NCI-H774 (cell line): ENCODE data around the gene ASCL2.
A peak's percentile ranks its signal among the peaks of the same experiment; 100 is the strongest.

Experiments
- DNase-seq: peaks from one replicate; lab custom pipeline; 2025; lab: John Stamatoyannopoulos, UW

ASCL2 gene

DNA sequence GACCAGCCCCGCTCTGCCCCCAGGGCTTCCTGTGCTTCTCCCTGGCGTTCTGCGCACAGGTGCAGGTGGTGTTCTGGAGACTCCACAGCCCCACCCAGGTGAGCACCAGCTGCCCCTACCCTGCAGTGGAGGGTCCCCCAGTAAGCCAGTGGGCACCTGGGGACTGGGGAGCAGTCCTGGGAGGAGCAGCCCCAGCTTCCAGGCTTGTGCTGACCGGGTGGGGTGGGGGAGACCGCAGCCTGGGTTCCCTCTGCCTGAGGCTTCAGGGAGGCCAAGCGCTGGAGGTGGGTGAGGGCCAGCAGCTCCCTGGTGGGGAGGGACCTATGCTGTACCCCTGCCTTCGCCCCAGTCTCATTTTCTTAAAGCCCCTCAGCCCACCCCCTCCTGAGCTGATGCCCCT, 38.3 kb upstream of the ASCL2 start:
- no peak for DNase-seq

DNA sequence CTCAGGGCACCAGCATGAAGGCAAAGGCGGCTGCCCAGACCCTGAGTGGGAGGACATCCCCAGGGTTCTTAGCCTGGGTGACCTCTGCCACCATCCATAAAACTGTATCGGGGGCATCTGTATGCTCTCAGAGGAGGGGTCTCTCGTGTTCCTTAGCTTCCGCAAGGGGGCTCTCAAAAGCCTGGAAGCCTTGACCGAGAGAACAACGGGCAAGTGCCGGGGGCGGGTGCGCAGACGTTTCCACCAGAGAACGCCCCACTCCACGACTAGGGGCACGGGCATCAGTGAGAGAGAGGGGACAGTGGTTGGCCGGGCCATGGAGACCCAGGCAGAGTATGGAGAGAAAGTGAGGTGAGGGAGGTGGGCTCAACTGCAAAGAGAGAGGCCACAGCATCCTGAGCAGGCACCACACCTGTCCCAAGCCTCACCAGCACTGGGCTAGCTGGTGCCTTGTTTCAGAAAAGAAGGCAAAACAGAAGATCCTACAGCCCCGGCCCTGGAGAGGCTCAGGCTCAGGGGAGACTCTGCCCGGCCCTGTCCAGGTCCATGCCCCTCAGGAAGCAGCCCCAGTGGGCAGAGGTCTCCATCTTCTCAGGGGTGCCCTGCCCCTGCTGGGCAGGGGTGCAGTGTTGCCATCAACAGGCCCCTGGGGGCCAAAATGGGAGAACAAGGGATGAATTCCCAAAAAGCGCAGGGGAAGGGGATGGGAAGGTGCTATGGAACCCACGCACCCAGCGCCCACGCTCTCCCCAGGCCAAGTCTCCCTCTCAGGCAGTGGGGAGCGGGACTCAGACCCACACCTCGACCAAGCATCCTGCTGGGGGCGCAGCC, 37.3 kb upstream of the ASCL2 start:
- DNase-seq: no peak

DNA sequence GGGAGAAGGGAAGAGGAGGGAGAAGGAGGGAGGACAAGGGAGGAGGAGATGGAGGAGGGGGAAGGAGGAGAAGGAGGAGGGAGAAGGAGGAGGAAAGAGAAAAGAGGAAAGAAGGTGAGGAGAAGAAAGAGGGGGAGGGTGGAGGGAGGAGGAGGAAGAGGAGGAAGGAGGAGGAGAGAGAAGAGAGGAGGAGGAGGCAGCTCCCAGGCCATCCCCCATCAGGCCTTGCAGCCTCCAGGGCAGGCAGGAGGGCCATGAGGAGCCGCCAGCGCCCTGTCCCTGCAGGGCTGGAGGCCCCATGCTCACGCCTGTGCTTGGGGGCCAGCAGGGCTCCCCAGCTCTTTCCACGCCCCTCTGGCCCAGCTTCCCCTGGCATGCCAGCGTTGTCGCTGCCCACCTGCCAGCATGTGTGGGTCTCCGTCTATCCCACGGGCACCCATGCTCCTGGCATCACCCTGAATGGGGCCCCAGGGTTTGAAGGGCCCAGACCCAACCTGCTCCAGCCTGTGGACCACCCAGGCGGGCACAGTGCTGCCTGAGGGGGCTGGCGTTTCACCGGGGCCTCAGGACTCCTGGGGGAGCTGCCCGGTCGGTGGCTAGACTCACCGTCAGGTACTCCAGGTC, 36.6 kb upstream of the ASCL2 start:
- DNase-seq: no peak

DNA sequence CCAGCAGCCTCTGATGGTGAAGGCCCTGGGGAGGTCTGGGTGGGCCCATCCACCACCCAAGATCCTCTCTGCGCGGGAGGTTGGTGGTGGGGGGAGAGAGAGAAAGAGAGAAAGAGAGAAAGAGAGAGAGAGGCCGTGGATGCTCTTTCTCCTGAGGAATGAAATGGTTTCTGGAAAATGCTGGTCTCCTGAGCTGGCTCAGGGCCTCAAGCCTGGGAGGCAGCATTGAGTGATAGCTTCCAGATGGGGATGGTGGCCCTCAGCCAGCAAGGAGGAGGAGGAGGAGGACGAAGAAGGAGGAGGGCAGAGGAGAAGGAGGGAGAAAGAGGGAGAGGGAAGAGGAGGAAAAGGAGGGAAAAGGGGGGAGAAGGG, 36.0 kb upstream of the ASCL2 start:
- no peak for DNase-seq

DNA sequence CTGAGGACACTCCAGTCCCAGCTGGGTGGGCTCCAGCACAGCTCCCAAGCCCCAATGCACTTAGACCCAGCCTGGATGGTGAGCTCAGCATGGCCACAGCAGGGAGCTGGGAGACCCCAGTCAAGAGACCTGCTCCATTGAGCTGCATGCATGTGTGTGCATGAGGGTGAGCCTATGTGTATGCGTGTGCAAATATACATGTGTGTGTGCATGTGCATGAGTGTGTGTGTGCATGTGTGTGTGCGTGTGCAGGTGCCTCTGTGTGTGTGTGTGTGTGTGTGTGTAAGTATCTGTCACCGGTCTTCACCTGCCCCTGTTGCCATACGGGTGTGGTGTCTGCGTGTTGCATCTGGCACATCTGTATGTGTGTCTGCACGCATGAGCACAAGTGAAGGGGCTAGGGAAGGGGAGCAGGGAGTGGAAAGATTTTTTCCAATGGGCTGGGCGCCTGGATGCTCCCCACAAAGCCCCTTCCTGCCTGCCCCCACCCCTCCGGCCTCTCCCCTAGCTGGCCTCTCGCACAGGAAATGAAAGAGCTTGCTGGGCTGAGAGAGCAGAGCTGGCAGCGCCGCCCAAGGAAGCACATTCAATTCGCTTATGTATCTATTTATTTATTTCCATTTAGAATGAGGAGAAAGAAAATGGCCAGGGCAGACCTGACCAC, 35.5 kb upstream of the ASCL2 start:
- DNase-seq: no peak

DNA sequence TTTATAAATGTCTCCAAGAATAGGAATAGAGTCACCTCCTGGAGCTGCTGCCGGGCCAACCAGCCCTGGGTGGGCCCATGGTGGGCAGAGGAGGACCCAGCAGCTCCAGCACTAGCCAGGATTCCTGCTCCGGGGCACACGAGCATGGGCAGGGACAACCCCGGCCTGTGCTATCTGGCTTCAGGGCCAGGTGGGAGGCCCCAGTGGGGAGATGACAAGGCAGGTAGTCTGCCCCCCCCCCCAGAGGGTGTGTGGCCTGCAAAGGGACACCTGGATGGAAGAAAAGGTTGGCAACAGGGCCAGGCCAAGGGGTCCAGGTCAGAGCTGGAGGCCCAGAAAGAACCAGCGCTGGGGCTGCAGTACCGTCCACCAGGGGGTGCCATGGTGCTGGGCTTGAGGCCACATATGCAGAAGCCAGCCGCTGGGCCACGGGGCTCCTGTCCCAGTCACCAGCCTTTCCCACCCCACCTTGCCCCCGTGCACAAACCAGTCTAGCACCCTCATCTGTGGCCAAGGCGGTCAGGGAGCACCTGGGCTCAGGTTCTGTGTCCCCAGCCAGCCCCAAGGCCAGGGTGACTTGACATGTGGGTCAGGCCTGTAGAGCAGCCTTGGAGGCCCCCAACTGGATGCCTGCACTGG, 34.9 kb upstream of the ASCL2 start:
- DNase-seq: peak; percentile 10

DNA sequence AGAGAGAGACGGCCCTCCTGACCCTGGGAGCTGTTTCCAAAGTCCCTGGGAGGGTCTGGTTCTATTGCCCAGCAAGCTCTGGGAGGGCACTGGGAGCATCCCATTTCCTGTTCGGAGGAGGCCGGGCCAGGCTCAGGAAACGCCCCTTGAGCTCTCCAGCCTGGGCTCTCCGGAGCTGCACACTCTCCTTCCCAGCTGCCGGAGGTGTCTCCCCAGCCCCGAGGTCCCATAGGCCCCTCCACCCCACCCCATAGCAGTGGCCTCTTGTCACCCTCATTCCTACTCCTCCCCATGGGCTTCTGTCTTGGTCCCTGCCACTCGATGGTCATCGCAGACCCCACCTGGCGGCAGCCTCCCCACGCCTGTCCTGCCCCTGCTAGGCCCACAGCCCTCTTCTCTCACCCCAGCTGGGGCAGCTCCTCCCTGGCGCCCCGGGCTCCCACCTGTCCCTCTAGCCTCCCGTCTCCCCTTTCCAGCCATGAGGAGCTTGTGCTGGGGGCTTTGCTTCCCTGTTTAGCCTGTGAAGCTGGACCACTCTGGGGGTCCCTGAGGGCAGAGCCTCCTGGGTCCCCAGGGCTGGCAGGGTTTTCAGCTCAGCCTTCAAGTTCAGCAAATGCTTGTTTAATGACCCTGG, 34.2 kb upstream of the ASCL2 start:
- no peak for DNase-seq

DNA sequence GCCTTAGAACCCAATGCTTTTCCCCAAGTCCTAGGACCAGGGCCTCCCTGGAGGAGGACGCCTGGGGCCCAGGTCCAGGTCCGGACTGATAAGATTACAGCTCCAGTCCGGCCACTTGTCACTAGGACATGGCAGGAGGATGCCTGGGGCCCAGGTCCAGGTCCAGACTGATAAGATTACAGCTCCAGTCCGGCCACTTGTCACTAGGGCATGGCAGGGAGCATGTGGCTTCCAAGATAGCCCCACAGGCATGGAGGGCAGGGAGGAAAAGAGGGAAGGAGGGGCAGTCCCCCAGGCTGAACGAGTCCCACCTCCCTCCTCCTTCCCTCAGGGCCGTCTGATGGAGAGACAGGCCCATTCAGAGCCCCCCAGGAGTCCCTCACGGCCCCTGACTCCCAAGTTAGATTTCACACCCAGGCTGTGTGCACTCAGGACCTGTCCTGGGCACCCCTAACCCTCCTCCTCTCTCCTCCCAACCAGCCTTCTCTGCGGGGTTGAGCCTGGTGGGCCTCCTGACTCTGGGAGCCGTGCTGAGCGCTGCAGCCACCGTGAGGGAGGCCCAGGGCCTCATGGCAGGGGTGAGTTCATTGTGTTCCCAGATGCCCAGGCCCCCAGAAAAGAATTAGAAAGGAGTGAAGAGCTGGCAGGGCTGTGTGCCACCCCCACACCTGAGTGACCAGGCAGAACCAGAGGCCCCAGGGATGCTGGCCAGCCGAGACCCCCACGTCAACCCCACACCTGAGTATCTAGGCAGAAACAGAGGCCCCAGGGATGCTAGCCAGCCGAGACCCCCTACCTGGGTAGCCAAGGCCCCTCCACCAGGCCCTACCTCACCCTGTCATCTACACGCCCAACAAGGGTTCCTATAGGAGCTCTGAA, 33.5 kb upstream of the ASCL2 start:
- no peak for DNase-seq

DNA sequence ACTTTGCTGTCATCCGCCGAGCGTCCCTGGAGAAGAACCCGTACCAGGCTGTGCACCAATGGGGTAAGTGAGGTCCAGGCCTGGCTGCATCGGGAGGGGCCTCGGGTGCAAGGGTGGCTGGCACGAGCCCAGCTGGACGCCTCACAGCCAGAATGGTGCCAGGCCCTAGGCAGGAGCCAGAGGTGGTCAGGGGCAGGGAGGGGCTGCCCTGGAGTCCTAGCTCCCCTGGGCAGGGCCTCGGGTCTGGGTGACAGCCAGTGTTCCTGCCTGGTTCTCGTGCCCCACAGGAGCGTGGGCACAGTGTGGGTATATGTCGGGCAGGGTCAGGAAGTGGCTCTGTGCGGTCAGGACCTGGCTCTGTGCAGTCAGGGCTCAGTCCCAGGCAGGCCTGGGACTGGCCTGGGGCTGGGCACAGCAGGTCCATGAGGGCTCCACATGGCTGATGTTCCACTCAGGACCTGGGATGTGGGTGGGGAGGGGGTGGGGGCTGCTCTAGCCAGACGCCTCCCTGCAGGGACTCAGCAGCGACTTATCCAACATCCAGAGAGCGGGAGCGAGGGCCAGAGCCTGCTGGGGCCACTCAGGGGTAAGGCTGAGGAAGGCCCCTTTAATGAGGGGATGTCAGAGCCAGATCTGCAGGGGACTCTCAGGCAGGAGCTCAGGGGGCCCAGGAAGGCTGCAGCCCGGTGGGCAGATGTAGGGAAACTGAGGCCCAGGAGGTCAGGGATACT, 32.7 kb upstream of the ASCL2 start:
- DNase-seq: no peak

DNA sequence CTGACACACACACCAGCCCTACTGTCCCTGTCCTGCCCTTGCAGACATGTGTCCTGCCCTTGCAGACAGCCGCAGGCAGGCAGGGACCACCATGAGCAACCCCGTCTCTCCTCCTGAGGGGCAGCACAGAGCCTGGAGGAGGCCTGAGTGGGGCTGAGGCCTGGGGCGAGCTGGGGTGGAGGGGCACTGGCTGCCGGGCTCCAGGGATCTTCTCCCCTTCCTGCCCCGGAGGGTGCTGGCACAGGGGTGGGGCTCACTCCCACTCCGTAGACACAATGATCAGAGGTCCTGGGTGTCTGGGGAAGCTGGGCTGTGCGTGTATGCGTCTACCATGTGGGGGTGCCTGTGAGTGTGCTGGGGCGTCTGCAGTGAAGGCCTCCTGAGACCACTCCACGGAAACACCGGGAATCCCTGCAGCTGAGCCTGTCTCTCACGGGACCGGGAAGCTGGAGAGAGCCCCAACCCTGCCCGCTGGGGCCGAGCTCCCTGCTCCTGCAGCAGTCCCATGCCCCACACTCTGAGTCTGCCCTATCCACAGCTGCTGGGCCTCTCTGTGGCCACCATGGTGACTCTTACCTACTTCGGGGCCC, 32.0 kb upstream of the ASCL2 start:
- no peak for DNase-seq

DNA sequence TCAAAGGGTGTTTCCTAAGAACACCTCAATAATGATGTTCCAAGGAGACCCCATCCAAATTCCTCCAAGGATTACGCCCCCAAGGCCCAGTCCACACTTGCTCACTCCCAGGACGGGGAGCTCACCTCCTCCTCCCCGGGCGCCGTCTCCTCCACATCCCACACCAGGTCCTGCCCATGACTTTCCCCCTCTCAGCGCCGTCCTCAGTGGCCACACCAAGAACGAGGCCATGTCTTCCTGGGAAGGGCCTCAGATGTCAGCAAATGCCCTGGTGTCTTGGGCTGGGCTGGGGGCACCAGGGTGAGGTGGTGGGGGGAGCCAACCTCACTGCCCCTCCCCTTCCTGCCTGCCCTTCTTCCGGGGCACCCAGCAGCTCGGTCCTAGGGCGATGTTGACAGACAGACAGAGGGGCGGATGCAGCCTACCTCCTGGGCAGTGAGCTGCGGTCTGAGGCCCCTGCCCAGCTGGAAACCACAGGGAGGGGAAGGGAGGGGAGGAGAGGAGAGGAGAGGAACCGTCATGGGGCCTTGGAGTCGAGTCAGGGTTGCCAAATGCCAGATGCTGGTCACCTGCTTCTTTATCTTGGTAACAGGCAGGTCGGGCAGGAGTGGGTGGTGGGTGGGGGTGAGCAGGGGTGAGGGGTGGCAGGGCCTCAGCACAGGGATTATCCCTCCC, 31.4 kb upstream of the ASCL2 start, which contains the start of the genes C11orf21 and TSPAN32:
TSS of gene C11orf21 (minus strand) at position 288 of the 675 bp plus-strand sequence. CDS start at position 178, 110 bp downstream.
TSS of gene TSPAN32 (plus strand) at position 383 of the 675 bp plus-strand sequence. CDS start at position 520, 137 bp downstream.
- DNase-seq: no peak

DNA sequence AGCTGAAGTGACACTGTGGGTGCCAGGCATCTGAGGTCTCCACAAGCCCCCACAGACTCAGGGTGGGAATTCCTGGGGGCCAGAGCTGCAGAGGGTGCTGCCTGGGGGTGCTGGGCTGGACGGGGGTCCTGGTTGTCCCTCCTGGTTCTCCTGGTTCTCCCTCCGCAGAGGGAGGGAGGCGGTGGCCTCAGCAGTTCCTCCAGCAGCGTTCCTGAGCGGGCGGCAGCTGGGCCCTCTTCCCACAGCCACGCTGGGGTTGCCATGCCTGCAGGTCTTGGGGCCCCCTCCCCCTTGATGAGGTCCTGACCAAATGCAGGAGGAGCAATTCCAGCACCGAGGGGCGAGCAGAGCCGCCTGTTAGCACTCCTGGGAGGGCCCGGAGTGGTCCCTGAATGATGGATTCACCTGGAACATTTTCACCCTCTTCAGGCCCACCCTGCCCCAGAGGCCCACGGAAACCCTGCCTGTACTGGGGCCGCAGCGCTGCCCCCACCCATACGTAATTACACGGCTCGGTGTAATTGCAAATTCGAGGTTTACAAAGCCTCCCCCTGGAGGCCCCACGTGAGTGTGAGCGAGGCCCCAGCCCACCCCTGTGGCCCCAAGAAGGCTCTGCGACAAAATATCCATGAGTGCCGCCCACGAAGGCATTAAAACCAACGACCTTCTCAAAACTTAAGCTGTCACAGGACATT, 30.7 kb upstream of the ASCL2 start:
- DNase-seq: no peak

DNA sequence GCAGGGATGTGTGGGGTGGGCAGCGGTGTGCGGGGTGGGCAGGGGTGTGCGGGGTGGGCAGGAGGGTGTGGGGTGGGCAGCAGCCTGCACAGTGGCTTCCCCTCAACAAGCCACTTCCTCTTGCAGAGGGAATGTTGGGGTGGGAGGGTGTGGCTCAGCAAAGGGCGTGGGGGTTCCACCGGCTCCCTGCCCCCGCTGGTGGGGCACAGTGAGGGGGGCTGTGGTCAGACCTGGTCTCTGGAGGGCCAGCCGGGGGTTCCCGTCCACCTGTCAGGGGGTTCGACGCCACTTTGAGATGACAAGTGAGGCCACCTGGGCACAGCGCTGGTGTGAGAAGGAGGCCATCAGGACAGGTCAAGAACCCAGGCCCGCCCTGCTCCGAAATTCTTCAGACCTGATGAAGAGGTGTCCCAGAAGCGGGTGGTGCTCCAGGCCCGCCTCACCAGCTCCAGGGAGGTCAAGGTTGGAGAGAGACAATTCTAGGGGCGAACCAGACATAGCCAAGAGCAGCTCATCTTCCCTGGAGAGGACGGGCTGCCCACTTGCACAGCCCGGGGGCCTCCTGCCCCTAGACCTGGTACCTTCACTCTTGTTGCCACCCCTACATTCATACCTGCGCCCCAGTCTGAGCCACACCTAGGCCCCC, 30.0 kb upstream of the ASCL2 start:
- DNase-seq: no peak

DNA sequence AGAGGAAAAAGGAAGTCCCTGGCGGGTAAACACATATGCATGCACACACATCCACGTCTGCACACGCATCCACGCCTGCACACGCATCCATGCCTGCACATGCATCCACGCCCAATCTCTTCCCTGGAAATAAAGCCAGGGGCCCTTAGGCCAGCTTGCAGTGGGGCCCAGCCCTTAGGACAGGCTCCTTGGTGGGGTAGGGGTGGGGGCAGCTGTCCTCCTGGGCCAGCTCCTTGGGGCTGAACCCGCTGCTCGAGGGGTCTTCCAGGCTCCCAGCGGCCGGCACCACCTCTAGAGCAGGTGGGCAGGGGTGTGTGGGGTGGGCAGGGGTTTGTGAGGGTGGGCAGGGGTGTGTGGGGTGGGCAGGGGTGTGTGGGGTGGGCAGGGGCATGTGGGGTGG, 29.4 kb upstream of the ASCL2 start:
- no peak for DNase-seq

DNA sequence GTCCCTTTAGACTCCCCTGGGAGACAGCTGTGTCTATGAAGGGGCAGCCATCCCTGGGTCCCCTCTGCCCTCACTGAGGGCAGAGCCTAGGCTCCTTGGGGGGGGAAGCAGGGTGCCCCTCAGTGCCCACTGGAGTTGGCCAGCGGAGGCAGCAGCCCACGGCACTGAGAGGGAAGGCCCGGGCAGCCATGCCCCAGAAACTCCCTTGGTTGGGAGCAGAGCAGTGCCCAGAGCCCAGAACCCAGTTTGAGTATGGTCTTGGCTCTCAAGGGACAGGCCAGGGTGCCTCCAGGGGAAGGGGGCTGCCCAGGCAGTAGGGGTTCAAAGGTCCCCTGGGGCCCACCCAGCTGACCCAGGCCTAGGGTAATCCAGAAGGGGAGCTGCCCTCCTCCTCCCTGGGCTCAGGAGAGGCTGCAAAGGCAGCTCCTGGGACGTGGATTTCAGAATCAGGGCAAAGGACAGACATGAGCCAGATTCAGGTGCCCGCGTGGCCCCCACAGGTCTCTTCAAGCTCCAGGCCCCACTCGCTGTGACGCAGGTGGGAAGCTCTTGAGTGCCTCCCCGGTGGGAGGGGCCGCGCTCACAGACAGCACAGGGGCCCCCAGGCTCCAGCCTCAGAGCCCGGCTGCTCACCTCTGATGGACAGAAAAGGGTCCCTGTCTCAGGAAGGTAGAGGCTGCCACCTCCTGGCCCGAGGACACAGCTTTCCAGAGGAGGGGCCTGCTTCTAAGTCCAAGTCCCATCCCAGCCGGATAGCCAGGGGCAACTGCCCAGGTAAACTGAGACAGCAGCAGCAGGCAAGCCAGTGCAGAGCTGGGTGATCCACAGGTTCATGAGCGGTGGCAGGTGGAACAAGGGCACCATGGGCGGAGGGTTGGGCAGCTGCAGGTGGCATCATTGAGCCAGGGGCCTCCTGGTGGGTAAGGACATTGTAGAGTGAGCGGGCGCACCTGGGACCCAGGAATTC, 28.7 kb upstream of the ASCL2 start:
- DNase-seq: peak; percentile 24

DNA sequence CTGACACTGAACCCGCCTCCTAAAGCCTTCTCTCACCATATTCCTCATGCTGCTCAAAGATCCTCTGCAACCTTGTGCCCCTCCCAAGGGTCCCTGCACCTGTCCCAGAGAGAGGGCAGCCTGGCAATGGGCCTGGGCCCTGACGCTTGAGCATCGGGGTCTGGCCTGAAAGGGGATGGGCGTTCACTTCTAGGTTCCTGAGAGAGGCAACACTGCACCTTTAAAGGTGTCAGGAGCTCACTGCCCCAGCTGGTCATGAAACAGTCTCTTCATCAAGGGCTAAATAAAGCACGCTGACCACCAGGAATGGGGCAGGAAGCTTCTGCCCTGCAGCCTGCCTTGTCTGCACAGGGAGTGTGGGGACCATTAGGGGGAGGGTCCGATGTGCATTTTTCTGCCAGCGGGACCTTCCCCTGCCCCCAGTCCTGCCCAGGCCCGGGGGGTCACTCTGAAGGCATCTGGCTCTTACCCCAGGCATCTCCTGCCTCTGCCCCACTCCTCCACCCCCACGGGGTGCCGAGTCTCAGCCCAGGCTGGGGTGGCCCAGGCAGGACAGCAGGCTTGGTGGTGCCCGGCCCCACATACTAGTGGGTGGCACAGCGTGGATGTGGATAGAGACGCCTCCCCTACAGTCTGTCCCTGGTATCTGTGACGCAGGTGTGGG, 27.9 kb upstream of the ASCL2 start:
- no peak for DNase-seq
